GM12875 (cell line): ENCODE results near the gene TMEM132E.

ENCODE experiments used
- H3K4me3 ChIP-seq: one replicate; pipeline ENCODE4 v1.5.1; 2011; ENCODE audit warnings: low read depth, low read length, control low read depth
- TF ChIP-seq, protein P1 (sequence below): IDR thresholded peaks from 2 replicates; pipeline ENCODE4 v1.5.1; 2011; ENCODE audit warnings: low read depth, mild to moderate bottlenecking, control low read depth, inconsistent platforms, low read length, moderate library complexity, borderline replicate concordance; ENCODE audit not compliant: insufficient read depth

TMEM132E gene

DNA sequence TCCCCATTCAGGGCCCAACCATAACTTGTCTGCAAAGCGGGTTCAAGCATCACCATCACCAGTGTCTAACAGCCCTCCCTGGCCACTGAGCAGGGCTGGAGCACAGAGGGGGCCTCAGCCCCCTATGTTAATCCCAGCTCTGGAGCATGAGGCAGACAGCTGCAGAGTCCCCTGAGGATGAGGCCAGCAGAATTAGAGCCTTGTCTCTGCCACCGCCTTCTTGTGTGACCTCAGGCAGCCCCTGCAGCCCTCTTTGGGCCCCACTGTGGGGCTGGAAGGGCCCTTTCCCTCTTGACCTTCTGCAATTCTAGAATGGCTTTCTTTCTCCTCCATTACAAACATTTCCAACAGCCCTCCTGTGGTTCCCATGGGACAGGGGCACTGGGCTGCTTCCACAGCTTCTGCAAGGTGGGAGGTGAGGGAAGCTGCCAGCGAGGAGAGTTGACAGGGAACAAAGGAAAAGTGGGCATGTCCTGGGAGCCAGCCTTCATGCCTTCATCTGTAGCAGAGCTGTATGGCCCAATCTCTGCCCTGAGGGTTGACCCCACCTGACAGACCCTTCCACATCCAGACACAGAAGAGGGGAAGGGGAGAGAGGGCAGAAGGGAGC lies 65.7 kb downstream of the TMEM132E start:
- TF ChIP-seq, protein P1, sequence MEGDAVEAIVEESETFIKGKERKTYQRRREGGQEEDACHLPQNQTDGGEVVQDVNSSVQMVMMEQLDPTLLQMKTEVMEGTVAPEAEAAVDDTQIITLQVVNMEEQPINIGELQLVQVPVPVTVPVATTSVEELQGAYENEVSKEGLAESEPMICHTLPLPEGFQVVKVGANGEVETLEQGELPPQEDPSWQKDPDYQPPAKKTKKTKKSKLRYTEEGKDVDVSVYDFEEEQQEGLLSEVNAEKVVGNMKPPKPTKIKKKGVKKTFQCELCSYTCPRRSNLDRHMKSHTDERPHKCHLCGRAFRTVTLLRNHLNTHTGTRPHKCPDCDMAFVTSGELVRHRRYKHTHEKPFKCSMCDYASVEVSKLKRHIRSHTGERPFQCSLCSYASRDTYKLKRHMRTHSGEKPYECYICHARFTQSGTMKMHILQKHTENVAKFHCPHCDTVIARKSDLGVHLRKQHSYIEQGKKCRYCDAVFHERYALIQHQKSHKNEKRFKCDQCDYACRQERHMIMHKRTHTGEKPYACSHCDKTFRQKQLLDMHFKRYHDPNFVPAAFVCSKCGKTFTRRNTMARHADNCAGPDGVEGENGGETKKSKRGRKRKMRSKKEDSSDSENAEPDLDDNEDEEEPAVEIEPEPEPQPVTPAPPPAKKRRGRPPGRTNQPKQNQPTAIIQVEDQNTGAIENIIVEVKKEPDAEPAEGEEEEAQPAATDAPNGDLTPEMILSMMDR = no peak
- no peak overlapping the region for H3K4me3 ChIP-seq

DNA sequence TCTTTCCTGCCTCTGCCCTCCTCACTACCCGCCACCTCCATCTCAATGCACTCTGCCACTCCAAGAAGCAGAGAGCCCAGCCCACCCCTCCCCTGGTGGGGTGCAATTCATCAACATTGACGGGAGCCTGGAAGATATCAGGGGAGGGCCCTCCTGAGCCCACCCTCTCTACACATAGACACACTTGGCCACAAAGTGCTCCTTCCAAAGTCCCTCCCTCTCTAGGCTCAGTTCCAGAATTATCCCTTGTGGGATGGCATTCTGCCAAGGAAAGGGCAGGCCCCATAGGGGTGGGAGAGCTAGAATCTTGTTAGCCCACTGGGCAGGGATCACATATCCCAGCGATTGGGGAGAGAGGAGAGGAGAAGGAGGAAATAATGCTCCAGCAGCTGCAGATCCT lies 66.2 kb downstream of the TMEM132E start:
- no peak overlapping the region for H3K4me3 ChIP-seq
- TF ChIP-seq, protein P1 = no peak

DNA sequence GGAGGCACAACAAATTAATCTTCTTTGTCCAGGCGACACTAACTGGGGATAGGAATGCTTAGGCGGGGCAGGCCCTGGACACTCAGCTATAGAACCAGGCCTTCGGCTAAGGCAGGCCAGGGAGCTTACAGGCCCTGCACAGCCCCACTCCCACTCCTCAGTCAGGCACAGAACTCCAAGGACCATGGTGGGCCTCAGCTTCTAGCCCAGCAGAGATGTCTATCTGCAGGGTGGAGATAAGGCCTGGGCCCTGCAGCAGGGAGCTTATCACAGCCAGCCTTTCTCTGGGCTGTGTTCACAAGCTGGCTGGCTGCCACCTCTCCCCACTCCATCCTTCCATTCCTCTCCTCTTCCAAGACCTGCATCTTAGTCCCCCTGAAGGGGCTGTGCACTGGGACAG lies 68.1 kb downstream of the TMEM132E start:
- TF ChIP-seq, protein P1 = no peak
- no peak overlapping the region for H3K4me3 ChIP-seq

DNA sequence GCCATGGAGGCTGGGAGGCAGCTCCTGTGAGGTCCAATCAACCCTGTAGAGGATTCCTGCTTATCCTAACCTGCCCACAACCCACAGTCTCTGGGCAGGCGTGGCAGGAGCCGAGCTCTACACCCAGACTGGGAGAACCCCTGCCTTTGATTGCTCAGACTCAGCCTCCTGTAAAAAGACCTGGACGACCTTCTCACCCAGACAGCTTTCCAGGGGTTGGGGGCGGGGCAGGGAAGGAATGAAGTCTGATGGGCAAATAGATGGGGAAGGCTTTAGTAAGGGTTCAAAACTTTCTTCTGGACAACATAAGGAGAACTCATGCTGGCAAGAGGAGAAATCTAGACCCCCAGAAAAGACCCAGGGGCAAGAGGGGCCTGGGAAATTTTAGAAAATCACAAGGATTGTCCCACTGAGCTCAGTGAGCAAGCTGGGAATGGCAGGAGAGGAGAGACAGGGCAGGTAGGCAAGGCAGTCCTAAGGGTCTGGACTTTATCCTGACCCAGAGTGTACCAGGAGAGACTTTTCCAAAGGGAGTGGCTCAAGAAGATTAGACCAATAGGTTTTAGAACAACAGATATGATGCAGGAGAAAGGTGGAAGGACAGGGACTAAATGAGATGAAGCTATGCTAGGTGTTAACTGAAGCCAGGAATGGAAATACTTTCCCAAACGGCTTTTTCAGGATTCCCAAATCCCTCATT lies 70.8 kb downstream of the TMEM132E start:
- no peak overlapping the region for H3K4me3 ChIP-seq
- TF ChIP-seq, protein P1 = no peak

DNA sequence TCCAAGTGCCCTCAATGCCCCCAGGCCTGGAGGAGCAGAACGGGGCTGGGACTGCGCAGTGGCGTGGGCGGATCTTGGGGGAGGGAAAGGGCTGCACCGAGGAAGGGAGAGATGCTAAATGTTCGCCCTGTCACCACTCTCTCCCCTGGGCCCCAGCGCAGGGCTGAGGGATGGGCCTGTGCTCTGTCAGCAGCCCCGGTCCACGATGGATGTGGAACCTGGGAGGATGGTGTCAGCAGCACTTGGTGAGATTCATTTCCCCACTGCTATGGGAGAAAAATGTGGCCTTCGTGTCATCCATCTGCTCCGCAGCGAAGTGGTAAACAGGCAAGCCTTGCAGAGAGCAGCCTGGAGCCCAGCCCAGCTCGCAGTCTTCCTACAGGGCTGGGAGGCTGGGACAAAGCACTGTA lies 72.0 kb downstream of the TMEM132E start:
- TF ChIP-seq, protein P1 = no peak
- no peak overlapping the region for H3K4me3 ChIP-seq

DNA sequence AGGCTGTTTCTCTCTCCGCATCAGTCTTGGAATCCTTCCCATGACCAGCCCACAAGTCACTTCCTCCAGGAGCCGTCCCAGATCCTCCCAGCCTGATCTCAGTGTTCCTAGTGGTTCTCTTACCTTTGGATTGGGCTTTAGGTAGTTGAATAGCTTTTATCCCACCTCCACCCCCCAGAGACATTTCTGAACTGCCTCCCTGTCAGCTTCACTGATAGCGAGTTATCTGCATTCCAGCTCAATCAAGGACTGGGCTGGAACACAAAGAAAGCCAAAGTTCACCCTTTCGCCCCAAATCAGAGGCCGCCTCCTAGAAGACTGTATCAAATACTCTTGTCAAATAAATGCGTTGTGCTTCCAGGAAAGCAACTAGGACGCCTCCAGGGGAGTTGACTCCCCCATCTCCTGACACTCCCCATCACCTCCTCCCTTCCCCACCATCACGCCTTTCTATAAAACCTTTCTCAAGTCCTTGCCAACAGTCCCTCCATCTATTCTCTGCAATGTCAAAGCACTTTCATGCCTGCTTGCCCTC lies 72.7 kb downstream of the TMEM132E start:
- no peak overlapping the region for H3K4me3 ChIP-seq
- TF ChIP-seq, protein P1 = no peak

DNA sequence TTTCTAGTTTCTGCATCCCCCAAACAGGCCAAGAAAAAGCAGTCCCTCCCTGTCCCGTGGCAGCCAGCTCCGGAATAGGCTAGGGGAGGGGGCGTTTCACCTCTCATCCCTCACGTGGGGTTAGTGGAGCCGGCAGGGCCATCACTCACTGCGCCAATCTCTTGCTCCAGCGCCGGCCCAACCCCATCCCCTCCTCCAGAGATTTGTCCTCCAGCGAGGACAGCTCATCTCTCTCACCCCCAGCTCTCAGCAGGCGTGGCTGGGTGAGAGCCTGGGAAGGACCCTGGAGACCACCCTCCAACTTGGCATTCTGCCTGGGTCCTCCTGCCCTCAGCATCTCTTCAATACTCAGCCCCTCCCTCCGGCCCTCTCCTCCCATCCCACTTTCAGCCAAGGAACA lies 74.1 kb downstream of the TMEM132E start:
- H3K4me3 ChIP-seq = no peak overlapping the region
- TF ChIP-seq, protein P1 = no peak
